ENCODE results near the gene MPIG6B.
A peak's percentile ranks its signal among the peaks of the same experiment; 100 is the strongest.

The MPIG6B gene

DNA sequence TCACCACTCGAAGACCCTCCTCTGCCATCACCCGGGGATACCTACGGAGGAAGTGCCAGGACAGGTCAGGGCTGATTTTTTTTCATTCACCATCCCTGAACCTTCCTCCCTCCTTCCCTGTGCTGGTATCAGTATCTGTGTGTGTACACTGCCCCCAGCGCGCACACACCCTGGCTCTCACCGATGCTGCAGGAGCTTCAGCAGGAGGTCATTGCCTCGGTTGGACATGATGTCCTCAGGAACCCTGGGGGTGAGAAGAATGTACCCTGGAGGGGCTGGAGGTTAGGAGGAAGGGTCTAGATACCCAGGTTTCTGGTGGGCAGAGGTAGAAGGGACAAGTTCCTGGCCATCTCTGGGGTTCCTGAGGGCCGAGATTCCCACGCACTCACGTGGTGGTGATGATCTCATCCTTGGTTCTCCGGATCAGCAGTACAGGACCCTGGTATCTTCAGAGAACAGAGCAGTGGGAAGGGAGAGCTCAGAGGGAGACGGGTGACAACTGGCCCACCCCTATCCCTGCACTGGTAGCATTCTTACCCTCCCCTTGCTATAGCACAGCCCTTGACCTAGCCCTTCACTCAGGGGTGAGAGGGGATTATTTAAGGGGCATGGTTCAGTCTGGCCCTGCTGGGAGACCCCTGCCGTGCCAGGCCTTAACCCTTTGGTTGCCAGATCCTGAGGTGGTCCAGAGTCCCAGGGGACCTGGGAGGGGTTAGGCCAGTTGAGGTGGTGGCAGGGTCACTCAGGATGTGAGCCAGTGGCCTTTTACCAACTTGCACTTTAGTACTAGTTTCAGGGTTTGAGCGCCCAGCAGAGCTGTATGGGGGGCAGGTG is 35.1 kb upstream of the MPIG6B start:
- peaks cover 56% of the 10 kb centered on the region for H3K36me3 ChIP-seq (ENCODE audit: insufficient read depth, low read length)
- TF ChIP-seq EZH2 (IDR thresholded peaks at IDR 0.05; ENCODE audit: borderline replicate concordance, low read length), result no peak
- TF ChIP-seq, protein P1, sequence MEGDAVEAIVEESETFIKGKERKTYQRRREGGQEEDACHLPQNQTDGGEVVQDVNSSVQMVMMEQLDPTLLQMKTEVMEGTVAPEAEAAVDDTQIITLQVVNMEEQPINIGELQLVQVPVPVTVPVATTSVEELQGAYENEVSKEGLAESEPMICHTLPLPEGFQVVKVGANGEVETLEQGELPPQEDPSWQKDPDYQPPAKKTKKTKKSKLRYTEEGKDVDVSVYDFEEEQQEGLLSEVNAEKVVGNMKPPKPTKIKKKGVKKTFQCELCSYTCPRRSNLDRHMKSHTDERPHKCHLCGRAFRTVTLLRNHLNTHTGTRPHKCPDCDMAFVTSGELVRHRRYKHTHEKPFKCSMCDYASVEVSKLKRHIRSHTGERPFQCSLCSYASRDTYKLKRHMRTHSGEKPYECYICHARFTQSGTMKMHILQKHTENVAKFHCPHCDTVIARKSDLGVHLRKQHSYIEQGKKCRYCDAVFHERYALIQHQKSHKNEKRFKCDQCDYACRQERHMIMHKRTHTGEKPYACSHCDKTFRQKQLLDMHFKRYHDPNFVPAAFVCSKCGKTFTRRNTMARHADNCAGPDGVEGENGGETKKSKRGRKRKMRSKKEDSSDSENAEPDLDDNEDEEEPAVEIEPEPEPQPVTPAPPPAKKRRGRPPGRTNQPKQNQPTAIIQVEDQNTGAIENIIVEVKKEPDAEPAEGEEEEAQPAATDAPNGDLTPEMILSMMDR (IDR thresholded peaks at IDR 0.05; ENCODE audit: low read length), result no peak
- H3K9me3 ChIP-seq (ENCODE audit: low read length), result no peaks in the 10 kb centered on the region

DNA sequence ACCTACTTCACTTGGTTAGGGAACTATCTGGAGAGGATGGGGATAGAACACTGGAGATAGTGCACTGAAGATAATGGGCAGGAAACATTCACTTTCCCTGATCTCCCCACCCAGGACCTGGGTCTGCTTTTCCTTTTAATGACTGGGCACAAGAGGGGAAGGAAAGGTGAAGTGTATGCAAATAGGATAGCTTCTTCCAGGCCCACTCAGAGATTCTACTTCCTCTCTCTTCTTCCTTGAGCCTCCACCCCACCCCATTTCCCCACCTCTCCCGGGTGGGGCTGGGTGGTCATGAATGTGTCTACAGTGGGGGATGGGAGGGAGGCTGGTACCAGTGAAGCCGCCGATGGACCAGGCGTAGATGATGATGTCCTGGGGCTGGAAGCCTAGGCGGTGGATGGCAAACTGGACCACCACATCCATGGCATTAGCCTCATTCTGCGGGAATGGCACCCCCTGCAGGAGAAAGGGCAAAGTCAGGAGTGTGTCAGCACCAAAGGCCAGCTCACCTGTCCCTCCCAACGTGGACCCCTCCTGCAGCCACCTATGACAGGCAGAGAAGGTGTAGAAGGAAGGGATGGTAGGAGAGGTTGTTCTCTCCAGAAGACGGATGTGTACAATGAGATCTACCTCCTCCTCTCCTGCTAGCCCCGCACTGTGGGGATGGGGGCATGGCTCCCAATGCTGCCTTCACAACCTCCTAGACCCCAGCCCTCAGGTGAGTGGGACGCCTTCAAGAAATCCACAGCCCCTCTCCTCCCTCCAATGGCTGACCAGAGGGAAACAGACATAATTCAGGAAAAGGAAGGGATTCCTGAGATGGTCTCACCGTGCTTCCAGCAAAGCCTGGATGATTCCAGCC is 33.7 kb upstream of the MPIG6B start:
- H3K79me2 ChIP-seq (ENCODE audit: insufficient read depth, low read length), result no peaks in the 10 kb centered on the region
- no peak for TF ChIP-seq EZH2 (IDR thresholded peaks at IDR 0.05; ENCODE audit: borderline replicate concordance, low read length)
- TF ChIP-seq, protein P1 (IDR thresholded peaks at IDR 0.05; ENCODE audit: low read length), result peak; percentile 61; the same call in 1 of the 2 replicates
- H3K9me3 ChIP-seq (ENCODE audit: low read length), result no peaks in the 10 kb centered on the region
- H3K4me1 ChIP-seq (ENCODE audit: insufficient read depth, low read length, severe bottlenecking), result peaks cover 8% of the 10 kb centered on the region
- no peaks in the 10 kb centered on the region for H3K9me2 ChIP-seq (ENCODE audit: low read depth, low read length)
- peaks cover 69% of the 10 kb centered on the region for H3K36me3 ChIP-seq (ENCODE audit: insufficient read depth, low read length)
- H3K9ac ChIP-seq (ENCODE audit: low read length), result no peak overlapping the region
- no peak overlapping the region for H2AFZ ChIP-seq (ENCODE audit: low read length)
- H3K27ac ChIP-seq (ENCODE audit: low read depth, low read length, poor library complexity, severe bottlenecking), result no peak overlapping the region
- H3K27me3 ChIP-seq (ENCODE audit: insufficient read depth, low read length), result no peaks in the 10 kb centered on the region
- no peaks in the 10 kb centered on the region for H3F3A ChIP-seq (ENCODE audit: insufficient read depth, low read length)
- no peak overlapping the region for H3K4me2 ChIP-seq (ENCODE audit: low read length)
- H4K20me1 ChIP-seq (ENCODE audit: insufficient read depth, low read length), result no peaks in the 10 kb centered on the region
- no peak overlapping the region for H3K4me3 ChIP-seq (ENCODE audit: low read depth, low read length, poor library complexity, severe bottlenecking)

More for the DNA sequence above, 35.1 kb upstream of the MPIG6B start:
- Histone ChIP-seq H4K20me1 (ENCODE audit: insufficient read depth, low read length) (no peaks in the 10 kb centered on the region), H3F3A (ENCODE audit: insufficient read depth, low read length) (no peaks in the 10 kb centered on the region), H3K27me3 (ENCODE audit: insufficient read depth, low read length) (no peaks in the 10 kb centered on the region), H2AFZ (ENCODE audit: low read length) (no peak overlapping the region), H3K9me2 (ENCODE audit: low read depth, low read length) (no peaks in the 10 kb centered on the region), H3K79me2 (ENCODE audit: insufficient read depth, low read length) (no peaks in the 10 kb centered on the region), H3K9ac (ENCODE audit: low read length) (no peak overlapping the region), H3K27ac (ENCODE audit: low read depth, low read length, poor library complexity, severe bottlenecking) (no peak overlapping the region), H3K4me3 (ENCODE audit: low read depth, low read length, poor library complexity, severe bottlenecking) (no peak overlapping the region), H3K4me2 (ENCODE audit: low read length) (no peak overlapping the region), H3K4me1 (ENCODE audit: insufficient read depth, low read length, severe bottlenecking) (peaks cover 8% of the 10 kb centered on the region)

DNA sequence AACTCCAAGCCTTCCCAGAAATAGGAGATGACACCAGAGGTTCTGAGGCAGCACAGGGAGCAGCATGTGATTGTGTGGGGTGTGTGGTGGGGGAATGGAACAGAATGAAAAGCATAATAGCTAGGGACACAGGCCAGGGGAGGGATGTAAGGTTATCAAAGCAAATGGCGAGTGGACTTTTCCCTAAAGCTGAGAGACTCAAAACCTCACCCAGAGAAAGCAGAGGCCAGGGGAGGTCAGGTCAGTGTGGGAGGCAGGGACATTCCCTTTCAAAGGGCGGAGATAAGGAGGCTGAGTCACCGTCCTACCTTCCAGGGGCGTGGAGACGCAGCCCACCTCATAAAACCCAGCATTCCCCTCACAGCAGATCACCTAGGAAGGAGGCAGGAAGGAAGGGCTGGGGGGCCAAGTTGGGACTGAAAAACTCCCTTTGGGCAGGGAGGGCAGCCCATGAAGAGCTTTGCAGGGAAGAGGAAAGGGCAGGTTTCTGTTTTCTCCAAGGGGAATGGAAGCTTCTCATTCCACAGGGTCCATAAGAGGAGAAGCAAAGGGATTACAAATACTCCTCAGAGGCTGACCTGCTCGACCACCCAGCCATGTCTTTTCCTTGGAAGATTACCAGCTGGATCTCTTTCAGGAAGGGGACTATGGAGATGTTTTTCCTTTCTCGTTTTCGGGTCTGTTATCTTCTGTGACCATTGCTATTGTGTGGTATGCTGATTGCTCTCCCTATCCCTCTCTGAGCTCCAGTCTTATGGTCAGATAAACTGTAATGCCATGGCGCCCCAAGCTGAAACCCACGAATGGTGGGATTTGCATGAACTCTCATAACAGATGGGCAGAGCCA is 32.7 kb upstream of the MPIG6B start:
- H3K27ac ChIP-seq (ENCODE audit: low read depth, low read length, poor library complexity, severe bottlenecking), result no peak overlapping the region
- H2AFZ ChIP-seq (ENCODE audit: low read length), result no peak overlapping the region
- H3K27me3 ChIP-seq (ENCODE audit: insufficient read depth, low read length), result no peaks in the 10 kb centered on the region
- H3K9me3 ChIP-seq (ENCODE audit: low read length), result no peaks in the 10 kb centered on the region
- no peaks in the 10 kb centered on the region for H3F3A ChIP-seq (ENCODE audit: insufficient read depth, low read length)
- H4K20me1 ChIP-seq (ENCODE audit: insufficient read depth, low read length), result no peaks in the 10 kb centered on the region
- H3K79me2 ChIP-seq (ENCODE audit: insufficient read depth, low read length), result no peaks in the 10 kb centered on the region
- no peak overlapping the region for H3K4me2 ChIP-seq (ENCODE audit: low read length)
- H3K4me1 ChIP-seq (ENCODE audit: insufficient read depth, low read length, severe bottlenecking), result peaks cover 8% of the 10 kb centered on the region
- no peak overlapping the region for H3K9ac ChIP-seq (ENCODE audit: low read length)
- H3K36me3 ChIP-seq (ENCODE audit: insufficient read depth, low read length), result peaks cover 78% of the 10 kb centered on the region
- TF ChIP-seq EZH2 (IDR thresholded peaks at IDR 0.05; ENCODE audit: borderline replicate concordance, low read length), result no peak
- TF ChIP-seq, protein P1 (IDR thresholded peaks at IDR 0.05; ENCODE audit: low read length), result no peak
- no peak overlapping the region for H3K4me3 ChIP-seq (ENCODE audit: low read depth, low read length, poor library complexity, severe bottlenecking)
- no peaks in the 10 kb centered on the region for H3K9me2 ChIP-seq (ENCODE audit: low read depth, low read length)
